GM18517 (cell line): ENCODE data around the gene NFIL3.

Experiments
- ATAC-seq: cut with Tn5 transposase; IDR thresholded peaks from one replicate; pipeline ENCODE4 v1.9.1; 2021; ENCODE audit warnings: mild to moderate bottlenecking, moderate library complexity; ENCODE audit not compliant: unreplicated experiment

The NFIL3 gene

GRCh38 chr9:91361291-91362050, 62.2 kb downstream of the NFIL3 start, which contains the start of gene AUH:
AUH (minus strand) TSS chr9:91361918; CDS start chr9:91361889, 29 bp downstream.
- peak; percentile 86 for ATAC-seq

DNA sequence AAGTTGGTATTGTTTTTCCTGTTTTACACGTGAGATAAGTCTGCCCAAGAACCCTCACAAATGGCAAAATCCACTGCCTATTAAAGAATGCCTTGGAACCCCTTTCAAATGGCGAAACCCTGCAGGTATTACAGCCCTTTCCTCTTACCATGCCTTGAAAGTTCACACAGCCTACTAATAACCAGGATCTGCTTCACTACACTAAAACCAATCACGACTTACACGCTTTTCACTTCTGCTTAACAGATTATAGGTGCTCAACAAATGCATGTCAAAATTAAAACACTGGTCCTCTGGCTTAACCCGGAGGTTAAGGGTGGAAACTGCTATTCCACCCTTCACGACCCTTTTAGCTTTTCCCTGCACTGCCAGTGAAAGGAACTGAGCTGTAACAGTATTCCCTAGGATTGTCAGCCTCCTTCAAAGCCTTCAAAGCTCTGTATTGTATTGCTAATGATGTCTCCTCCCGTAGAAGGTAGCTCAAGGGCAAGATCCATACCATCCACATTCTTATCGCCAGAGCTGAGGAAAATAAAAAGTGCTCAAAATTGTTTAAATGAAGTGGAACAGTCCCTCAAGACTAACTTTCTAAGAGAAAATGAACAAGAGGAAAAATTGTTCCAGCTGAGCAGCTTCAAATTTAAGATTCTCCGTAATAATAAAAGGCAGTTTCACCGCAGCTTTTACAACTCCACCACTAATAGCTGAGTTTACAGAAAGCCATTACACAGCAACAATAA, 62.9 kb downstream of the NFIL3 start:
- ATAC-seq, result no peak

- no peak for ATAC-seq
Measured at GRCh38 chr9:91359734-91360470, 63.7 kb downstream of the NFIL3 start.

DNA sequence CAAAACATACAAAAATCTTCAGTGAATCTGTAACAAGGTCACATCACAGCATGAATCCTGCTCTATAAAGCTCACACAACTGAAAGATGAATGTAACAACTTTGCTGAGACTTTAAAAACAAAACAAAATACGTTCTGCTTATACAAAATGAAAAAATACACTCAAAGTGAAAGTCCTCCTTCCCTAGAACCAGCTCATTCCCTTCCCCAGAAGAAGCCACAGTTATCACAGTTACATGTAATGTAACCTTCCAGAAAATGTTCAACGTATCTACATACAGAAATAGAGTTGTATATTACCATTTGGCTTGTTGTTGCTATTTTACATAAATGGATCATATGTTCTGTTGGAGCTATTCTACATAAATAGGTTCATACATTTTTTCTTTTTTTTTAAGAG, 64.5 kb downstream of the NFIL3 start:
- ATAC-seq, result no peak
